ENCODE measurements around the gene CATSPER1.

The CATSPER1 gene

GRCh38 chr11:66026017-66026529 is at the start of gene CATSPER1:
Gene CATSPER1, minus strand, starts transcription at chr11:66026479. Its CDS starts 100 bp downstream, at chr11:66026379.
- no peak for DNase-seq

GRCh38 chr11:66075273-66075672 is 49.0 kb upstream of the CATSPER1 start:
- DNase-seq: no peak

GRCh38 chr11:66073669-66074068 is 47.4 kb upstream of the CATSPER1 start:
- DNase-seq: no peak

GRCh38 chr11:66072518-66072917 is 46.2 kb upstream of the CATSPER1 start:
- DNase-seq: no peak

GRCh38 chr11:66072081-66072480 is 45.8 kb upstream of the CATSPER1 start:
- no peak for DNase-seq

GRCh38 chr11:66071381-66071801 is 45.1 kb upstream of the CATSPER1 start:
- no peak for DNase-seq

GRCh38 chr11:66070604-66071380 is 44.5 kb upstream of the CATSPER1 start:
- no peak for DNase-seq

- DNase-seq: peak; percentile 29
These were observed 43.7 kb upstream of the CATSPER1 start, which contains the start of gene PACS1 for GRCh38 chr11:66069715-66070603. Gene PACS1, plus strand, starts transcription at chr11:66070272. Its CDS starts 215 bp downstream, at chr11:66070487.

- DNase-seq: no peak
These were observed 42.8 kb upstream of the CATSPER1 start for GRCh38 chr11:66068923-66069714.

- peak; percentile 41 for DNase-seq
These were observed 42.0 kb upstream of the CATSPER1 start for GRCh38 chr11:66068154-66068821.

- DNase-seq: no peak
These were observed 41.4 kb upstream of the CATSPER1 start for GRCh38 chr11:66067640-66068039.

- no peak for DNase-seq
These were observed 40.5 kb upstream of the CATSPER1 start for GRCh38 chr11:66066751-66067150.

- DNase-seq: no peak
These were observed 38.3 kb upstream of the CATSPER1 start for GRCh38 chr11:66064571-66064970.

- no peak for DNase-seq
These were observed 37.6 kb upstream of the CATSPER1 start for GRCh38 chr11:66063900-66064299.

- no peak for DNase-seq
These were observed 36.1 kb upstream of the CATSPER1 start for GRCh38 chr11:66062408-66062807.

GRCh38 chr11:66061268-66061667 is 35.0 kb upstream of the CATSPER1 start:
- no peak for DNase-seq

- no peak for DNase-seq
These were observed 33.8 kb upstream of the CATSPER1 start for GRCh38 chr11:66059966-66060680.

GRCh38 chr11:66056501-66056900 is 30.2 kb upstream of the CATSPER1 start:
- no peak for DNase-seq

GRCh38 chr11:66055021-66055420 is 28.7 kb upstream of the CATSPER1 start:
- DNase-seq: no peak

GRCh38 chr11:66052664-66052982 is 26.3 kb upstream of the CATSPER1 start:
- no peak for DNase-seq
